Fibroblast of lung (primary cell): ENCODE results near the gene ZNF506. TPM values are rescaled to one million over a fixed set of nuclear protein-coding genes. Genes with fewer than 3 reads are reported as not detected.

Experiments
- DNase-seq, 2 donors: peaks; one replicate each; pipeline versions ENCODE4 v3.0.0 to v3.0.0-alpha.2; 2010; ENCODE audit warnings: low read depth in 2 of 2
- H2AFZ ChIP-seq: 2 replicates; pipeline ENCODE4 v1.5.1; 2012; ENCODE audit warnings: low read length, control low read depth, inconsistent platforms
- H3K27ac ChIP-seq: 2 replicates; pipeline ENCODE4 v1.5.1; 2011; ENCODE audit warnings: low read length, control low read depth; ENCODE audit not compliant: insufficient read depth
- H3K27me3 ChIP-seq: 2 replicates; pipeline ENCODE4 v1.5.1; 2011; ENCODE audit warnings: mild to moderate bottlenecking, low read length; ENCODE audit not compliant: control insufficient read depth, insufficient read depth
- H3K36me3 ChIP-seq: 2 replicates; pipeline ENCODE4 v1.5.1; 2011; ENCODE audit warnings: low read length; ENCODE audit not compliant: control insufficient read depth, insufficient read depth
- H3K4me1 ChIP-seq: 2 replicates; pipeline ENCODE4 v1.5.1; 2011; ENCODE audit warnings: low read length; ENCODE audit not compliant: control insufficient read depth, insufficient read depth; ENCODE audit errors: extremely low read depth
- H3K4me2 ChIP-seq: 2 replicates; pipeline ENCODE4 v1.5.1; 2011; ENCODE audit warnings: low read length, control low read depth; ENCODE audit not compliant: insufficient read depth; ENCODE audit errors: extremely low read depth
- H3K4me3 ChIP-seq, 4 experiments: fragments of 200-600 bp in 1 of 4; sonication (generic) in 1 of 4; replicated peaks in 1 of 4; 2 replicates each; pipeline ENCODE4 v1.5.1; 2011 to 2016; ENCODE audit warnings: low read length in 4 of 4, low read depth in 3 of 4, mild to moderate bottlenecking in 3 of 4, control low read depth in 2 of 4, inconsistent platforms in 1 of 4, mixed read lengths in 1 of 4; ENCODE audit not compliant: insufficient read depth in 1 of 4; ENCODE audit errors: control extremely low read depth in 1 of 4
- H3K79me2 ChIP-seq: 2 replicates; pipeline ENCODE4 v1.5.1; 2012; ENCODE audit warnings: mild to moderate bottlenecking, low read length, inconsistent platforms; ENCODE audit not compliant: control insufficient read depth, insufficient read depth
- H3K9ac ChIP-seq: 2 replicates; pipeline ENCODE4 v1.5.1; 2011; ENCODE audit warnings: mild to moderate bottlenecking, low read length, control low read depth; ENCODE audit not compliant: insufficient read depth
- H3K9me3 ChIP-seq: 2 replicates; pipeline ENCODE4 v1.5.1; 2012; ENCODE audit warnings: low read depth, low read length; ENCODE audit not compliant: control insufficient read depth, insufficient read depth
- H4K20me1 ChIP-seq: 2 replicates; pipeline ENCODE4 v1.5.1; 2011; ENCODE audit warnings: low read length; ENCODE audit not compliant: control insufficient read depth, insufficient read depth; ENCODE audit errors: extremely low read depth
- EZH2 ChIP-seq: IDR thresholded peaks from 2 replicates; pipeline ENCODE4 v1.5.1; 2012; ENCODE audit warnings: low read length, control low read depth, mild to moderate bottlenecking; ENCODE audit errors: missing control alignments
- polyA plus RNA-seq, 2 donors: library from polyadenylated mRNA; depleted of rRNA in 1 of 2; stranded (reverse) in 1 of 2; unstranded in 1 of 2; fragments of >200 nt; gene quantifications; 2 replicates each; pipeline ENCODE4 v1.2.1, GENCODE V29; 2011 to 2012; ENCODE audit warnings: missing spikeins in 1 of 2
- total RNA-seq: library from RNA; depleted of rRNA; stranded (reverse); fragments of >200 nt; gene quantifications from 2 replicates; pipeline ENCODE4 v1.2.1, GENCODE V29; 2014
- TF ChIP-seq, protein P1 (sequence below), 2 donors: IDR thresholded peaks in 1 of 2; conservative IDR thresholded peaks in 1 of 2; 1 replicate in 1 of 2; 2 replicates in 1 of 2; pipeline ENCODE4 v1.5.1; 2011 to 2012; ENCODE audit warnings: low read length in 2 of 2, control low read depth in 1 of 2, inconsistent platforms in 1 of 2, low read depth in 1 of 2, mild to moderate bottlenecking in 1 of 2

ZNF506 gene
- total and polyA plus RNA-seq, 2 donors (not counting 1 experiment from before 2014, with no cell fraction given) = 9.6 to 16.5 TPM

DNA sequence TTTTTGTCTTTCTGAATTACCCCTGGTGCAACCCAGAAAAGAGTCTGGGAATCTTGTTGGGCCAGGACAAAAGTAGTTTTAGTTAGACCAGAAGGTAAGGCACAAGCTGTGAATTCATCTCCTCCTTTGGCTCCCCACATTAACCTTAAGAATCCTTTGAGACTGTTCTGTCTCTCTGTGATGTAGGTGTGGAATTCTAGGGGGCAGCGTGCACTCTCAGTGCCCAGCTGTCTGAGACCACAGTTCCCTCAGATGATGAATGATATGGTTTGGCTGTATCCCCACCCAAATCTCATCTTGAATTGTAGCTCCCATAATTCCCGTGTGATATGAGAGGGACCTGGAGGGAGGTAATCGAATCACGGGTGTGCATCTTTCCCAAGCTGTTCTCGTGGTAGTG, 43.9 kb downstream of the ZNF506 start:
- H3K27ac ChIP-seq = no peak overlapping the region
- H3K79me2 ChIP-seq = peaks cover 3% of the 10 kb centered on the region
- no peak for TF ChIP-seq EZH2
- TF ChIP-seq, protein P1, sequence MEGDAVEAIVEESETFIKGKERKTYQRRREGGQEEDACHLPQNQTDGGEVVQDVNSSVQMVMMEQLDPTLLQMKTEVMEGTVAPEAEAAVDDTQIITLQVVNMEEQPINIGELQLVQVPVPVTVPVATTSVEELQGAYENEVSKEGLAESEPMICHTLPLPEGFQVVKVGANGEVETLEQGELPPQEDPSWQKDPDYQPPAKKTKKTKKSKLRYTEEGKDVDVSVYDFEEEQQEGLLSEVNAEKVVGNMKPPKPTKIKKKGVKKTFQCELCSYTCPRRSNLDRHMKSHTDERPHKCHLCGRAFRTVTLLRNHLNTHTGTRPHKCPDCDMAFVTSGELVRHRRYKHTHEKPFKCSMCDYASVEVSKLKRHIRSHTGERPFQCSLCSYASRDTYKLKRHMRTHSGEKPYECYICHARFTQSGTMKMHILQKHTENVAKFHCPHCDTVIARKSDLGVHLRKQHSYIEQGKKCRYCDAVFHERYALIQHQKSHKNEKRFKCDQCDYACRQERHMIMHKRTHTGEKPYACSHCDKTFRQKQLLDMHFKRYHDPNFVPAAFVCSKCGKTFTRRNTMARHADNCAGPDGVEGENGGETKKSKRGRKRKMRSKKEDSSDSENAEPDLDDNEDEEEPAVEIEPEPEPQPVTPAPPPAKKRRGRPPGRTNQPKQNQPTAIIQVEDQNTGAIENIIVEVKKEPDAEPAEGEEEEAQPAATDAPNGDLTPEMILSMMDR (conservative IDR thresholded peaks at IDR 0.05 in 1 of 2, IDR thresholded peaks at IDR 0.05 in 1 of 2; ENCODE audit: low read depth in 1 of 2, low read length in 2 of 2) = no peak
- DNase-seq = no peak
- H3K9ac ChIP-seq = no peak overlapping the region
- H4K20me1 ChIP-seq = no peaks in the 10 kb centered on the region
- no peaks in the 10 kb centered on the region for H3K36me3 ChIP-seq
- peak overlapping the region; percentile 90 for H3K4me2 ChIP-seq
- H3K27me3 ChIP-seq = no peaks in the 10 kb centered on the region
- no peak overlapping the region for H2AFZ ChIP-seq
- no peaks in the 10 kb centered on the region for H3K9me3 ChIP-seq
- H3K4me1 ChIP-seq = no peaks in the 10 kb centered on the region
- peak overlapping the region in 3 of 4 experiments; percentile 91 to 95 (median 91) for H3K4me3 ChIP-seq

DNA sequence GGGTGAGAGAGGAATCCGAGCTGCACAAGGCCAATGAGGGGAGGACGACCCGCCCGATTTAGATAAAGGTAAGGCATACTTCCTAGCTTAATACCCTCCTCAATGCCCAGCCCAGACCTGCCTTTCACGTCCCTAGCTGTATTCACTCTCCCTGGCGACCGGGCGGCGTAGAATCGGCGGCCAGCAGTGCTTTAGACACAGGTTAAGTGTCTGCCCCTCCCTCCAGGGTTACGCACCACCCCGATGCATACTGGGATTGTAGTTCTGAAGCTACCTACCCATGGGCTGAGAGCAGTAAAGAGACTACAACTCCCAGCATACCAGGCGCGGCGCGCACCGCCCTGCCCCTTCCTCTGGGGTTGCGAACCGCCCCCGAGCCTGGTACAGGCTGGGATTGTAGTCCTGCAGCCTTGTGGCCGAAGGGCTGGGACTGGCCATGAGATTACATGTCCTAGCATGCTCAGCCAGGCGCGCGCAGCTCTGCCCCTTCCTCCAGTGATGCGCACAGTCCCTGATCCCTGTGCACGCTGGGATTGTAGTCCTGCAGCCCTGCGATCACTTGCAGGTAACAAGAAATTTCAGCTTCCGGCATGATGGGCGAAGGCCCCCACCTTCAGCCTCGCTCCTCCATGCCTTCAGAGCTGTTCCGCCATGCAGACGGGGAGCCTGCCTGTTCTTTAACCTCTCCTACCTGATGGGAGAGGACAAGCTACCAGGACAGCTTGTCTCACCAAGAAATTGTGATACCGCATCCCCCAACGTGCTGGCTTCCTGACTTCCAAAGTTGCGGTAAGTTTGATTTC, 45.1 kb downstream of the ZNF506 start:
- Histone ChIP-seq H3K27ac (peak overlapping the region; percentile 73), H3K9ac (peak overlapping the region; percentile 62), H3K4me1 (no peaks in the 10 kb centered on the region), H3K79me2 (peaks cover 3% of the 10 kb centered on the region), H2AFZ (peak overlapping the region; percentile 99), H3K36me3 (no peaks in the 10 kb centered on the region), H3K27me3 (no peaks in the 10 kb centered on the region), H3K4me3 (peak overlapping the region; percentile 91 to 95 (median 93)), H4K20me1 (no peaks in the 10 kb centered on the region), H3K9me3 (no peaks in the 10 kb centered on the region), H3K4me2 (peak overlapping the region; percentile 98)
- DNase-seq = peak; percentile 98 to 99
- TF ChIP-seq, protein P1 (conservative IDR thresholded peaks at IDR 0.05 in 1 of 2, IDR thresholded peaks at IDR 0.05 in 1 of 2; ENCODE audit: low read depth in 1 of 2, low read length in 2 of 2) = no peak
- no peak for TF ChIP-seq EZH2

DNA sequence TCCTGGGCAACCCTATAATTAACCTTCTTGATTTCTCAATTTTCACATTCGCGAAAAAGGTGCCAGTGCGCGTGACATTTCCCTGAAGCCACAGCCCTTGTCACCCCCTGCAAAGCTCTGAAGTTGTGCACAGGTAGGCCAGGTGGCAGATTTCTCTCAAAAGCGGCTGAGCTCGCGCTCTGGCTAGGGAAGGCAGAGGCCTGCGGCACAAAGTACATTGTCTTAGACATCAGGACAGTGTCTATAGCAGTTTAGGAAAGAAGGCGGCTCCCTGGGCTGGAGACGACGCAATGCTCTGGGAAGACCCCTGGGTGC, 45.7 kb downstream of the ZNF506 start:
- Histone ChIP-seq H3K9ac (peak overlapping the region; percentile 62), H3K79me2 (peaks cover 3% of the 10 kb centered on the region), H2AFZ (peak overlapping the region; percentile 99), H3K4me2 (peak overlapping the region; percentile 98), H3K27me3 (no peaks in the 10 kb centered on the region), H3K9me3 (no peaks in the 10 kb centered on the region), H3K4me1 (no peaks in the 10 kb centered on the region), H3K27ac (peak overlapping the region; percentile 73), H3K36me3 (no peaks in the 10 kb centered on the region), H3K4me3 (peak overlapping the region; percentile 91 to 95 (median 93)), H4K20me1 (no peaks in the 10 kb centered on the region)
- TF ChIP-seq EZH2 = no peak
- TF ChIP-seq, protein P1 (conservative IDR thresholded peaks at IDR 0.05 in 1 of 2, IDR thresholded peaks at IDR 0.05 in 1 of 2; ENCODE audit: low read depth in 1 of 2, low read length in 2 of 2) = no peak
- no peak for DNase-seq
